GM12892 (cell line): ENCODE data around the gene PRTG.

ENCODE experiments used
- POLR2A ChIP-seq: IDR thresholded peaks from 2 replicates; pipeline ENCODE4 v1.6.1; 2011; ENCODE audit warnings: low read depth, low read length, control low read depth
- POLR2AphosphoS5 ChIP-seq: IDR thresholded peaks from 2 replicates; pipeline ENCODE4 v1.6.1; 2011; ENCODE audit warnings: low read depth, low read length, control low read depth
- TAF1 ChIP-seq: IDR thresholded peaks from 2 replicates; pipeline ENCODE4 v1.6.1; 2011; ENCODE audit warnings: low read depth, mild to moderate bottlenecking, control low read depth, low read length, borderline replicate concordance

DNA sequence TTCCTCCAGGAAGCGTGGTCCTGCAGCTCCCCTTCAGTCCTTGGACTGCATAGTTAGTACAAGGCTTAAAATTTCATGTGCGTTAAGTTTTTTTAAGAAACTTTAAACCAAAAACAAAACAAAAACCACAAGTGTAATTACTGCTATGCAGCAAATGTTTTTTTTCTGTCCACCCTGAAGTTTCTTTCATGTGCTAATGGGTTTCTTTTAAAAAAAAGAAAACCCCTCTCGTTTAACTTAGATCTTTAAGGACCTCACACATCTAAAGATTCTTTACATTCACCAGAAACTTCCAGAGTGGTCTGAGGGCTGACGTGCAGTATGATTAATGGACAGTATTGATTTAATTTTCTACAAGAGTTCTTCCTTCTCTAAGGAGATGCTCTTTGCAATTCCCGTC lies 82.8 kb downstream of the PRTG start:
- no peak for TF ChIP-seq POLR2AphosphoS5
- no peak for TF ChIP-seq POLR2A
- no peak for TF ChIP-seq TAF1
